GM23338 (cell line): ENCODE measurements around the gene RPUSD3. TPM values are rescaled to one million over a fixed set of nuclear protein-coding genes. Genes with fewer than 3 reads are reported as not detected.

Experiments used
- ATAC-seq: fragments of 200-7000 bp; cut with Tn5 transposase; 3 replicates; pipeline ENCODE4 v1.9.1; 2020
- DNase-seq: peaks from one replicate; pipeline ENCODE4 v3.0.0-alpha.2; 2015; ENCODE audit warnings: low spot score
- H2AFZ ChIP-seq: fragments of 200-600 bp; sonication (generic); 2 replicates; pipeline ENCODE4 v1.8.0; 2016; ENCODE audit warnings: antibody characterized with exemption, mild to moderate bottlenecking, moderate library complexity
- H3F3A ChIP-seq: fragments of 200-600 bp; sonication (generic); replicated peaks from 2 replicates; pipeline ENCODE4 v1.8.0; 2017; ENCODE audit warnings: antibody characterized with exemption, mixed run types, low read depth
- H3K27ac ChIP-seq: fragments of 200-600 bp; sonication (generic); 2 replicates; pipeline ENCODE4 v1.6.1; 2016; ENCODE audit warnings: low read depth
- H3K27me3 ChIP-seq: fragments of 200-600 bp; sonication (generic); 2 replicates; pipeline ENCODE4 v1.8.0; 2016; ENCODE audit warnings: mild to moderate bottlenecking, mixed run types, moderate library complexity; ENCODE audit not compliant: insufficient read depth
- H3K36me3 ChIP-seq: fragments of 200-600 bp; sonication (generic); 2 replicates; pipeline ENCODE4 v1.8.0; 2016; ENCODE audit warnings: mild to moderate bottlenecking; ENCODE audit not compliant: insufficient read depth
- H3K4me1 ChIP-seq: fragments of 200-600 bp; sonication (generic); 2 replicates; pipeline ENCODE4 v1.8.0; 2016; ENCODE audit warnings: mild to moderate bottlenecking, moderate library complexity; ENCODE audit not compliant: insufficient read depth
- H3K4me2 ChIP-seq: fragments of 200-600 bp; sonication (generic); 2 replicates; pipeline ENCODE4 v1.7.1; 2017; ENCODE audit warnings: mixed run types
- H3K4me3 ChIP-seq: fragments of 200-600 bp; sonication (generic); 2 replicates; pipeline ENCODE4 v1.6.1; 2016; ENCODE audit warnings: mixed run types
- H3K79me2 ChIP-seq: fragments of 200-600 bp; sonication (generic); replicated peaks from 2 replicates; pipeline ENCODE4 v1.8.0; 2017; ENCODE audit warnings: mild to moderate bottlenecking; ENCODE audit not compliant: insufficient read depth
- H3K9me2 ChIP-seq: fragments of 200-600 bp; sonication (generic); 2 replicates; pipeline ENCODE4 v1.8.0; 2017; ENCODE audit not compliant: insufficient read depth
- H4K20me1 ChIP-seq: fragments of 200-600 bp; sonication (generic); replicated peaks from 2 replicates; pipeline ENCODE4 v1.8.0; 2017; ENCODE audit warnings: mild to moderate bottlenecking; ENCODE audit not compliant: insufficient read depth
- H3K27ac Mint-ChIP-seq: 2 replicates; pipeline ENCODE4 v1.8.0; 2020; ENCODE audit warnings: inconsistent platforms, mild to moderate bottlenecking, moderate library complexity, mixed read lengths
- H3K27me3 Mint-ChIP-seq: 3 replicates; pipeline ENCODE4 v1.8.0; 2022; ENCODE audit warnings: low read depth, mild to moderate bottlenecking, moderate library complexity, mixed read lengths, inconsistent platforms; ENCODE audit not compliant: insufficient read depth, poor library complexity
- H3K36me3 Mint-ChIP-seq: 3 replicates; pipeline ENCODE4 v1.8.0; 2021; ENCODE audit warnings: low read depth, mild to moderate bottlenecking, inconsistent platforms, moderate library complexity, mixed read lengths
- H3K4me1 Mint-ChIP-seq: 3 replicates; pipeline ENCODE4 v1.8.0; 2020; ENCODE audit warnings: mild to moderate bottlenecking, inconsistent platforms, mixed read lengths
- H3K4me3 Mint-ChIP-seq: 3 replicates; pipeline ENCODE4 v1.8.0; 2021; ENCODE audit warnings: moderate library complexity, mild to moderate bottlenecking, inconsistent platforms, mixed read lengths
- H3K9me3 Mint-ChIP-seq: 3 replicates; pipeline ENCODE4 v1.8.0; 2020; ENCODE audit warnings: moderate library complexity, mild to moderate bottlenecking, inconsistent platforms, mixed read lengths
- CREB1 ChIP-seq: fragments of 250-450 bp; sonication (Bioruptor Pico); IDR thresholded peaks from 2 replicates; pipeline ENCODE4 v1.5.0; 2020; ENCODE audit warnings: low read depth, mild to moderate bottlenecking, moderate library complexity
- CTCF ChIP-seq, 2 experiments: fragments of 200-600 bp in 1 of 2; sonication (generic) in 1 of 2; conservative IDR thresholded peaks; 2 replicates each; pipeline versions ENCODE4 v1.5.1 to v1.6.1; 2016 to 2017; ENCODE audit warnings: antibody characterized with exemption in 2 of 2, low read depth in 2 of 2, mild to moderate bottlenecking in 2 of 2, moderate library complexity in 1 of 2
- ETS1 ChIP-seq: IDR thresholded peaks from 2 replicates; pipeline ENCODE4 v1.6.1; 2016; ENCODE audit warnings: antibody characterized with exemption
- EZH2 ChIP-seq: fragments of 200-600 bp; sonication (generic); IDR thresholded peaks from one replicate; pipeline ENCODE4 v1.8.0; 2017; ENCODE audit warnings: antibody characterized with exemption, mild to moderate bottlenecking, low read depth; ENCODE audit not compliant: unreplicated experiment
- JUNB ChIP-seq: IDR thresholded peaks from one replicate; pipeline ENCODE4 v1.6.1; 2016; ENCODE audit warnings: antibody characterized with exemption; ENCODE audit not compliant: unreplicated experiment
- NANOG ChIP-seq: IDR thresholded peaks from 2 replicates; pipeline ENCODE4 v1.6.1; 2016; ENCODE audit warnings: antibody characterized with exemption, borderline replicate concordance
- POLR2AphosphoS5 ChIP-seq: IDR thresholded peaks from 2 replicates; pipeline ENCODE4 v1.6.1; 2016; ENCODE audit warnings: antibody characterized with exemption, low read depth
- REST ChIP-seq: IDR thresholded peaks from one replicate; pipeline ENCODE4 v1.6.1; 2018; ENCODE audit warnings: antibody characterized with exemption; ENCODE audit not compliant: unreplicated experiment
- STAT1 ChIP-seq: IDR thresholded peaks from one replicate; pipeline ENCODE4 v1.6.1; 2016; ENCODE audit warnings: antibody characterized with exemption; ENCODE audit not compliant: unreplicated experiment
- polyA plus RNA-seq: library from polyadenylated mRNA; unstranded; fragments of >200 nt; fragmentation: Nextera tagmentation; extraction: Ambion mirVana; gene quantifications from 2 replicates; pipeline ENCODE4 v1.2.1, GENCODE V29; 2016
- total RNA-seq: library from RNA; depleted of rRNA; stranded (reverse); fragments of >200 nt; shearing (Covaris generic); gene quantifications from 2 replicates; pipeline ENCODE4 v1.2.3, GENCODE V29; 2014

RPUSD3 gene
- total and polyA plus RNA-seq, 2 experiments from 2014 or later, result 64.3 to 73.4 TPM

GRCh38 chr3:9791790-9792404 is 51.9 kb downstream of the RPUSD3 start:
- TF ChIP-seq POLR2AphosphoS5 (no peak), CTCF (conservative IDR thresholded peaks at IDR 0.05; ENCODE audit: low read depth in 2 of 2) (no peak), JUNB (no peak), CREB1 (CRISPR knock-in tag) (no peak), ETS1 (no peak), REST (no peak)
- H3K9me2 ChIP-seq, result 0 out of 2 replicates have a peak, but pooled peaks cover 3% of the 10 kb centered on the region
- Mint-ChIP-seq H3K36me3 (peaks cover 53% of the 10 kb centered on the region), H3K4me3 (peak overlapping the region; percentile 97), H3K27me3 (peaks cover 12% of the 10 kb centered on the region), H3K27ac (peak overlapping the region; percentile 92), H3K9me3 (no peaks in the 10 kb centered on the region), H3K4me1 (peaks cover 14% of the 10 kb centered on the region)
- H3K27ac ChIP-seq, result peak overlapping the region; percentile 99
- peaks cover 6% of the 10 kb centered on the region for H3K4me1 ChIP-seq
- H3K79me2 ChIP-seq, result peaks cover 39% of the 10 kb centered on the region
- H4K20me1 ChIP-seq, result no peaks in the 10 kb centered on the region; the same call in 1 of the 2 replicates
- ATAC-seq (no peak), DNase-seq (no peak)
- H3K36me3 ChIP-seq, result peaks cover 4% of the 10 kb centered on the region; the same call in 1 of the 2 replicates
- H2AFZ ChIP-seq, result peak overlapping the region; percentile 57; the same call in 1 of the 2 replicates
- peak overlapping the region; percentile 99 for H3K4me2 ChIP-seq
- H3K4me3 ChIP-seq, result peak overlapping the region; percentile 92
- H3F3A ChIP-seq, result peaks cover 15% of the 10 kb centered on the region; the same call in 1 of the 2 replicates
- no peaks in the 10 kb centered on the region for H3K27me3 ChIP-seq

GRCh38 chr3:9791127-9791526 is 52.7 kb downstream of the RPUSD3 start:
- Mint-ChIP-seq H3K27ac (no peak overlapping the region), H3K9me3 (no peaks in the 10 kb centered on the region), H3K36me3 (peaks cover 56% of the 10 kb centered on the region), H3K4me1 (peaks cover 14% of the 10 kb centered on the region), H3K4me3 (peak overlapping the region; percentile 97), H3K27me3 (peaks cover 12% of the 10 kb centered on the region)
- H3K9me2 ChIP-seq, result 0 out of 2 replicates have a peak, but pooled peaks cover 3% of the 10 kb centered on the region
- peaks cover 4% of the 10 kb centered on the region; the same call in 1 of the 2 replicates for H3K36me3 ChIP-seq
- peak overlapping the region; percentile 92; the same call in 1 of the 2 replicates for H3K4me3 ChIP-seq
- H2AFZ ChIP-seq, result no peak overlapping the region
- H3K27me3 ChIP-seq, result no peaks in the 10 kb centered on the region
- no peak overlapping the region for H3K4me2 ChIP-seq
- H3F3A ChIP-seq, result peaks cover 15% of the 10 kb centered on the region; the same call in 1 of the 2 replicates
- no peak for ATAC-seq
- no peak for DNase-seq
- H3K79me2 ChIP-seq, result peaks cover 31% of the 10 kb centered on the region
- no peaks in the 10 kb centered on the region; the same call in 1 of the 2 replicates for H4K20me1 ChIP-seq
- no peak overlapping the region for H3K27ac ChIP-seq
- H3K4me1 ChIP-seq, result peaks cover 6% of the 10 kb centered on the region
- no peak for TF ChIP-seq STAT1
- no peak for TF ChIP-seq EZH2
- no peak for TF ChIP-seq POLR2AphosphoS5
- TF ChIP-seq NANOG, result no peak
